Measurements from ENCODE around the gene CFAP251.

CFAP251 gene

GRCh38 chr12:122009741-122010140, 91.3 kb downstream of the CFAP251 start:
- FAIRE-seq (peak; percentile 59), DNase-seq (ENCODE audit: insufficient read length, low spot score) (no peak)
- TF ChIP-seq SPI1 (IDR thresholded peaks at IDR 0.05; ENCODE audit: low read depth, low read length) (no peak), POU2F2 (IDR thresholded peaks at IDR 0.05; ENCODE audit: low read depth, low read length) (no peak), TAF1 (IDR thresholded peaks at IDR 0.05; ENCODE audit: low read depth, low read length) (no peak), PAX5 (IDR thresholded peaks at IDR 0.05; ENCODE audit: insufficient read depth, low read length, severe bottlenecking) (no peak), POLR2AphosphoS5 (IDR thresholded peaks at IDR 0.05; ENCODE audit: low read depth, low read length) (no peak), POLR2A (IDR thresholded peaks at IDR 0.05; ENCODE audit: low read depth, low read length) (no peak)

GRCh38 chr12:122012184-122012583, 93.8 kb downstream of the CFAP251 start:
- TF ChIP-seq POLR2A (IDR thresholded peaks at IDR 0.05; ENCODE audit: low read depth, low read length) = no peak
- TF ChIP-seq POU2F2 (IDR thresholded peaks at IDR 0.05; ENCODE audit: low read depth, low read length) = no peak
- TF ChIP-seq PAX5 (IDR thresholded peaks at IDR 0.05; ENCODE audit: insufficient read depth, low read length, severe bottlenecking) = no peak
- no peak for TF ChIP-seq TAF1 (IDR thresholded peaks at IDR 0.05; ENCODE audit: low read depth, low read length)
- TF ChIP-seq POLR2AphosphoS5 (IDR thresholded peaks at IDR 0.05; ENCODE audit: low read depth, low read length) = no peak
- no peak for TF ChIP-seq SPI1 (IDR thresholded peaks at IDR 0.05; ENCODE audit: low read depth, low read length)
- no peak for FAIRE-seq

GRCh38 chr12:122013136-122013535, 94.7 kb downstream of the CFAP251 start:
- DNase-seq (ENCODE audit: insufficient read length, low spot score) = no peak
- FAIRE-seq = no peak
- TF ChIP-seq SPI1 (IDR thresholded peaks at IDR 0.05; ENCODE audit: low read depth, low read length) = no peak
- TF ChIP-seq POLR2AphosphoS5 (IDR thresholded peaks at IDR 0.05; ENCODE audit: low read depth, low read length) = no peak
- no peak for TF ChIP-seq TAF1 (IDR thresholded peaks at IDR 0.05; ENCODE audit: low read depth, low read length)
- no peak for TF ChIP-seq POU2F2 (IDR thresholded peaks at IDR 0.05; ENCODE audit: low read depth, low read length)
- no peak for TF ChIP-seq PAX5 (IDR thresholded peaks at IDR 0.05; ENCODE audit: insufficient read depth, low read length, severe bottlenecking)
- TF ChIP-seq POLR2A (IDR thresholded peaks at IDR 0.05; ENCODE audit: low read depth, low read length) = no peak

More at GRCh38 chr12:122012184-122012583, 93.8 kb downstream of the CFAP251 start:
- DNase-seq (ENCODE audit: insufficient read length, low spot score) = no peak

GRCh38 chr12:122013791-122014590, 95.6 kb downstream of the CFAP251 start:
- FAIRE-seq (no peak), DNase-seq (ENCODE audit: insufficient read length, low spot score) (no peak)
- TF ChIP-seq POLR2A (IDR thresholded peaks at IDR 0.05; ENCODE audit: low read depth, low read length) = no peak
- TF ChIP-seq TAF1 (IDR thresholded peaks at IDR 0.05; ENCODE audit: low read depth, low read length) = no peak
- no peak for TF ChIP-seq POLR2AphosphoS5 (IDR thresholded peaks at IDR 0.05; ENCODE audit: low read depth, low read length)
- no peak for TF ChIP-seq PAX5 (IDR thresholded peaks at IDR 0.05; ENCODE audit: insufficient read depth, low read length, severe bottlenecking)
- TF ChIP-seq SPI1 (IDR thresholded peaks at IDR 0.05; ENCODE audit: low read depth, low read length) = no peak
- no peak for TF ChIP-seq POU2F2 (IDR thresholded peaks at IDR 0.05; ENCODE audit: low read depth, low read length)

GRCh38 chr12:122014781-122015180, 96.4 kb downstream of the CFAP251 start:
- no peak for TF ChIP-seq SPI1 (IDR thresholded peaks at IDR 0.05; ENCODE audit: low read depth, low read length)
- peak; percentile 20 for FAIRE-seq
- no peak for DNase-seq (ENCODE audit: insufficient read length, low spot score)

- DNase-seq (ENCODE audit: insufficient read length, low spot score) = no peak
- no peak for FAIRE-seq
- TF ChIP-seq TAF1 (IDR thresholded peaks at IDR 0.05; ENCODE audit: low read depth, low read length) = no peak
- TF ChIP-seq POLR2AphosphoS5 (IDR thresholded peaks at IDR 0.05; ENCODE audit: low read depth, low read length) = no peak
- no peak for TF ChIP-seq POU2F2 (IDR thresholded peaks at IDR 0.05; ENCODE audit: low read depth, low read length)
- TF ChIP-seq PAX5 (IDR thresholded peaks at IDR 0.05; ENCODE audit: insufficient read depth, low read length, severe bottlenecking) = no peak
- TF ChIP-seq POLR2A (IDR thresholded peaks at IDR 0.05; ENCODE audit: low read depth, low read length) = no peak
- no peak for TF ChIP-seq SPI1 (IDR thresholded peaks at IDR 0.05; ENCODE audit: low read depth, low read length)
These were observed 100.1 kb downstream of the CFAP251 start for GRCh38 chr12:122018457-122018856.

- no peak for DNase-seq (ENCODE audit: insufficient read length, low spot score)
- TF ChIP-seq POLR2A (IDR thresholded peaks at IDR 0.05; ENCODE audit: low read depth, low read length) = no peak
- no peak for TF ChIP-seq SPI1 (IDR thresholded peaks at IDR 0.05; ENCODE audit: low read depth, low read length)
- TF ChIP-seq PAX5 (IDR thresholded peaks at IDR 0.05; ENCODE audit: insufficient read depth, low read length, severe bottlenecking) = no peak
- no peak for TF ChIP-seq TAF1 (IDR thresholded peaks at IDR 0.05; ENCODE audit: low read depth, low read length)
- TF ChIP-seq POLR2AphosphoS5 (IDR thresholded peaks at IDR 0.05; ENCODE audit: low read depth, low read length) = no peak
- TF ChIP-seq POU2F2 (IDR thresholded peaks at IDR 0.05; ENCODE audit: low read depth, low read length) = no peak
- FAIRE-seq = no peak
These were observed 100.5 kb downstream of the CFAP251 start for GRCh38 chr12:122018937-122019336.

GRCh38 chr12:122020795-122021192, 102.4 kb downstream of the CFAP251 start:
- TF ChIP-seq POU2F2 (IDR thresholded peaks at IDR 0.05; ENCODE audit: low read depth, low read length) (no peak), POLR2AphosphoS5 (IDR thresholded peaks at IDR 0.05; ENCODE audit: low read depth, low read length) (no peak), TAF1 (IDR thresholded peaks at IDR 0.05; ENCODE audit: low read depth, low read length) (no peak), SPI1 (IDR thresholded peaks at IDR 0.05; ENCODE audit: low read depth, low read length) (no peak)
- DNase-seq (ENCODE audit: insufficient read length, low spot score) (no peak), FAIRE-seq (no peak)

GRCh38 chr12:122021193-122021821, 102.9 kb downstream of the CFAP251 start:
- TF ChIP-seq POU2F2 (IDR thresholded peaks at IDR 0.05; ENCODE audit: low read depth, low read length) (no peak), SPI1 (IDR thresholded peaks at IDR 0.05; ENCODE audit: low read depth, low read length) (no peak), TAF1 (IDR thresholded peaks at IDR 0.05; ENCODE audit: low read depth, low read length) (no peak), PAX5 (IDR thresholded peaks at IDR 0.05; ENCODE audit: insufficient read depth, low read length, severe bottlenecking) (no peak), POLR2AphosphoS5 (IDR thresholded peaks at IDR 0.05; ENCODE audit: low read depth, low read length) (no peak), POLR2A (IDR thresholded peaks at IDR 0.05; ENCODE audit: low read depth, low read length) (no peak)
- FAIRE-seq = peak; percentile 84
- DNase-seq (ENCODE audit: insufficient read length, low spot score) = no peak
